GM12878 (cell line): ENCODE results near the gene KLK6. TPM values are rescaled to one million over a fixed set of nuclear protein-coding genes. Genes with fewer than 3 reads are reported as not detected.
A peak's percentile ranks its signal among the peaks of the same experiment; 100 is the strongest.

Experiments used
- ATAC-seq: fragments of 200-7000 bp; cut with Tn5 transposase; 3 replicates; pipeline ENCODE4 v1.9.1; 2020; ENCODE audit warnings: mild to moderate bottlenecking, moderate library complexity
- BruUV-seq: library from RNA; stranded (reverse); fragments of 400-500 nt; replicated peaks from 2 replicates; lab custom pipeline; 2021; lab: Mats Ljungman, UMichigan
- CTCF ChIA-PET: fragments of 300-600 bp; sonication (Branson Sonifier 250); formaldehyde crosslinking; extraction: SDS; loops from one replicate; lab custom pipeline; 2021; ENCODE audit warnings: inconsistent platforms; lab: Yijun Ruan, JAX
- POLR2A ChIA-PET: fragments of 350-600 bp; formaldehyde crosslinking; extraction: SDS; loops from one replicate; lab custom pipeline; 2021; ENCODE audit warnings: inconsistent platforms; lab: Charles Lee
- RAD21 ChIA-PET: fragments of 300-600 bp; sonication (Branson Sonifier 250); formaldehyde crosslinking; loops from one replicate; lab custom pipeline; 2023; ENCODE audit warnings: antibody characterized with exemption; ENCODE audit not compliant: unreplicated experiment; lab: Charles Lee
- SMC1A ChIA-PET: fragments of 300-600 bp; sonication (Branson Sonifier 250); formaldehyde crosslinking; loops from one replicate; lab custom pipeline; 2023; ENCODE audit not compliant: unreplicated experiment, uncharacterized antibody; lab: Charles Lee
- DNase-seq: peaks from one replicate; pipeline ENCODE4 v3.0.0-alpha.2; 2011; ENCODE audit warnings: low read depth, low spot score
- FAIRE-seq: peaks from 3 replicates; lab custom pipeline; 2011; peaks lifted over from hg19 to GRCh38; lab: Jason Lieb, UNC
- H2AFZ ChIP-seq: 2 replicates; pipeline ENCODE4 v1.6.0; 2011; ENCODE audit warnings: low read depth, low read length, control low read depth; ENCODE audit not compliant: control insufficient read depth
- H3K27ac ChIP-seq: 2 replicates; pipeline ENCODE4 v1.5.1; 2011; ENCODE audit warnings: control low read depth; ENCODE audit not compliant: control insufficient read depth, insufficient read depth
- H3K27me3 ChIP-seq, 2 experiments: replicated peaks in 1 of 2; 2 replicates each; pipeline versions ENCODE4 v1.6.0 to v1.6.1; 2011; ENCODE audit warnings: low read length in 1 of 2; ENCODE audit not compliant: control insufficient read depth in 2 of 2, insufficient read depth in 2 of 2
- H3K36me3 ChIP-seq, 2 experiments: 2 replicates each; pipeline ENCODE4 v1.5.1; 2011; ENCODE audit warnings: low read length in 1 of 2; ENCODE audit not compliant: control insufficient read depth in 2 of 2, insufficient read depth in 2 of 2
- H3K4me1 ChIP-seq: 2 replicates; pipeline ENCODE4 v1.6.1; 2011; ENCODE audit warnings: mild to moderate bottlenecking, low read length, moderate library complexity, mixed read lengths; ENCODE audit not compliant: control insufficient read depth, insufficient read depth
- H3K4me2 ChIP-seq: 2 replicates; pipeline ENCODE4 v1.6.0; 2011; ENCODE audit warnings: control low read depth; ENCODE audit not compliant: control insufficient read depth, insufficient read depth
- H3K4me3 ChIP-seq: fragments of 200-600 bp; sonication (generic); 2 replicates; pipeline ENCODE4 v1.5.1; 2016
- H3K79me2 ChIP-seq: 2 replicates; pipeline ENCODE4 v1.6.0; 2011; ENCODE audit warnings: low read length; ENCODE audit not compliant: control insufficient read depth, insufficient read depth
- H3K9ac ChIP-seq: 2 replicates; pipeline ENCODE4 v1.8.0; 2011; ENCODE audit warnings: low read length, control low read depth, mixed read lengths; ENCODE audit not compliant: control insufficient read depth, insufficient read depth
- H3K9me3 ChIP-seq: replicated peaks from 3 replicates; pipeline ENCODE4 v1.5.1; 2011; ENCODE audit warnings: mild to moderate bottlenecking, low read length; ENCODE audit not compliant: control insufficient read depth, insufficient read depth
- H4K20me1 ChIP-seq: 2 replicates; pipeline ENCODE4 v1.6.0; 2011; ENCODE audit not compliant: control insufficient read depth, insufficient read depth
- CEBPZ ChIP-seq: fragments of 150-350 bp; IDR thresholded peaks from 2 replicates; pipeline ENCODE4 v1.6.1; 2016; ENCODE audit warnings: low read depth, low read length
- WGBS: methylation state at CpG from one replicate; pipeline ENCODE4 v1.1.6; 2016; ENCODE audit warnings: low lambda C conversion rate; ENCODE audit not compliant: insufficient replicate concordance, insufficient coverage; ENCODE audit errors: missing lambda C conversion rate; 5-methylcytosine and 5-hydroxymethylcytosine counted together
- in situ Hi-C: fragments of 300-500 bp; cut with MboI; formaldehyde crosslinking; loops from 9 replicates; pipeline ENCODE4 v1.14.3; 2018; ENCODE audit warnings: mixed read lengths
- intact Hi-C: fragments of 100-400 bp; cut with micrococcal nuclease; formaldehyde crosslinking; loops from one replicate; pipeline ENCODE4 v1.14.2; 2022; ENCODE audit not compliant: unreplicated experiment
- polyA plus RNA-seq, 11 experiments: library from polyadenylated mRNA; depleted of rRNA in 4 of 11; unstranded in 6 of 11; stranded (reverse) in 5 of 11; fragments of >200 nt; fragmentation: Nextera tagmentation in 4 of 11; fragmentation: Illumina TruSeq in 1 of 11; extraction: Ambion mirVana in 4 of 11; extraction: Trizol in 1 of 11; gene quantifications; 1 replicate in 1 of 11; 2 replicates in 10 of 11; pipeline versions ENCODE4 v1.2.1 to v1.2.3, GENCODE V29; 2011 to 2016; ENCODE audit warnings: inconsistent platforms in 2 of 11, missing spikeins in 2 of 11, low read depth in 1 of 11
- total RNA-seq, 4 experiments: library from RNA; depleted of rRNA in 3 of 4; stranded (reverse); fragments of >200 nt in 3 of 4; fragmentation: Illumina TruSeq in 1 of 4; extraction: Trizol in 1 of 4; gene quantifications; 2 replicates each; pipeline versions ENCODE4 v1.2.1 to v1.2.3, GENCODE V29; 2013 to 2021

KLK6 gene
- total and polyA plus RNA-seq, 10 of the 15 experiments (the other 5 are each of a cell fraction or from before 2014, with no cell fraction given), result not detected

DNA sequence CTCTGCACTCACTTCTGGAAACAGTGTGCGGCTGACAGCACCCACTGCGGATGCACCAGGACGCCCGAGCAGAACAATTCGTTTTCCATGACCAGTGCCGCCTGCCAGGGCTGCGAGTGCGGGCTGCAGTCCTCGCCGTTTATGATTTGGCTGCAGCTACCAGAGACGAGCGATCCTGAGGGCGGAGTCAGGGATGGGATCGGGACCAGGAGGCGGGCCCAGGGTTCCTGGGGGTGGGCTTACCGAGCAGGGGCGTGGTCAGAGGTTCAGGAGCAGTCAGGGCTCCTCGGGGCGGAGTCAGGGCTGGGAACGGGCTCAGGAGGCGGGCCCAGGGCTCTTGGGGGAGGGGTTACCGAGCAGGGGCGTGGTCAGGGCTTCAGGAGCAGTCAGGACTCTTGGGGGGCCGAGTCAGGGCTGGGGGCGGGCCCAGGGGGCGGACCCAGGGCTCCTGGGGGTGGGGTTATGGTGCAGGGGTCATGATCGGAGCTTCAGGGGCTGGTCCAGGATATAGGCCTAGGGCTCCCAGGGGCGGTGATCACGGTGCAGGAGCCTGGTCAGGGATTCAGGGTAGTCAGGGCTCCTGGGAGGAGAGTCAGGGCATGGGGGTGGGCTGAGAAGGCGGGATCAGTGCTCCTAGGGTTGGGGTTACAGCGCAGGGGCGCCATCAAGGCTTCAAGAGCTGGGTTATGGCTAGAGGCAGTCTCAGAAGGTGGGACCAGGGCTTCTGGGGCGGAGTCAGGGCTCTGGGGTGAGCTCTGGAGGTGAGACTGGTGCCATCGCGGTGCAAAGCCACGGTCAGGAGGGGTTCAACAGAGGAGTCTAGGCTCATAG, 59.9 kb downstream of the KLK6 start:
- Histone ChIP-seq H3K4me1 (no peaks in the 10 kb centered on the region), H2AFZ (peak overlapping the region; percentile 39; the same call in 1 of the 2 replicates), H4K20me1 (no peaks in the 10 kb centered on the region), H3K36me3 (no peaks in the 10 kb centered on the region), H3K79me2 (no peaks in the 10 kb centered on the region), H3K9ac (no peak overlapping the region), H3K27me3 (peaks cover 4 to 9% of the 10 kb centered on the region in 2 experiments; a peak in 3 of 4 replicates), H3K27ac (no peak overlapping the region), H3K4me3 (peak overlapping the region; percentile 47; the same call in 1 of the 2 replicates), H3K9me3 (no peaks in the 10 kb centered on the region; the same call in 2 of the 3 replicates), H3K4me2 (peak overlapping the region; percentile 74)
- BruUV-seq, result no TSS peak
- FAIRE-seq (no peak), DNase-seq (no peak), ATAC-seq (peak; percentile 69)
- ChIA-PET POLR2A (no interaction called here), RAD21 (interaction anchor here (0.7 kb wide), 1 partner anchor 13 kb away, joined by 3 read pairs; no protein-coding TSS in a partner anchor), SMC1A (interaction anchor here (2.0 kb wide), 1 partner anchor 12 kb away, joined by 12 read pairs; no protein-coding TSS in a partner anchor), CTCF (interaction anchor here (0.6 to 3.6 kb wide), 2 partner anchors 12 to 82 kb away, joined by 4 to 30 read pairs; no protein-coding TSS in a partner anchor)
- WGBS, result 34% methylated on average over 30 of the region's 36 CpGs
- no peak for TF ChIP-seq CEBPZ
- intact Hi-C loops (no loop called here), in situ Hi-C loops (no loop called here)

Other genes with a start within 250 kb of the KLK6 start
Only the 7 nearest of the 20 such genes appear.
- gene KLK4, start 58.2 kb downstream of the KLK6 start, total RNA-seq (2014; rRNA removed), result not detected in 2 replicates
- gene KLK4, start 58.2 kb downstream of the KLK6 start, total RNA-seq (2014; rRNA removed; fragmentation: Illumina TruSeq; extraction: Trizol), result 0.14 TPM in 1 of 2 replicates, not detected in the other
- gene KLK4, start 58.2 kb downstream of the KLK6 start, total RNA-seq (2021), result not detected in 2 replicates
- gene KLK4, start 58.2 kb downstream of the KLK6 start, polyA plus RNA-seq (2011; rRNA removed), result 0.13 and 0.31 TPM in 2 replicates
- 0.06 TPM in 1 of 2 replicates, not detected in the other for gene KLK4, start 58.2 kb downstream of the KLK6 start, polyA plus RNA-seq (2014; fragmentation: Illumina TruSeq; extraction: Trizol)
- gene KLK4, start 58.2 kb downstream of the KLK6 start, polyA plus RNA-seq (2014; fragmentation: Nextera tagmentation; extraction: Ambion mirVana), result not detected
- gene KLK4, start 58.2 kb downstream of the KLK6 start, polyA plus RNA-seq (2014; rRNA removed), result not detected in 2 replicates
- gene KLK4, start 58.2 kb downstream of the KLK6 start, polyA plus RNA-seq (2016; fragmentation: Nextera tagmentation; extraction: Ambion mirVana), result not detected
- not detected in 2 replicates for gene KLK5, start 16.6 kb downstream of the KLK6 start, total RNA-seq (2014; rRNA removed)
- not detected in 2 replicates for gene KLK5, start 16.6 kb downstream of the KLK6 start, total RNA-seq (2014; rRNA removed; fragmentation: Illumina TruSeq; extraction: Trizol)
- gene KLK5, start 16.6 kb downstream of the KLK6 start, total RNA-seq (2021), result not detected in 2 replicates
- 0.16 TPM in 1 of 2 replicates, not detected in the other for gene KLK5, start 16.6 kb downstream of the KLK6 start, polyA plus RNA-seq (2011; rRNA removed)
- not detected in 2 replicates for gene KLK5, start 16.6 kb downstream of the KLK6 start, polyA plus RNA-seq (2014; fragmentation: Illumina TruSeq; extraction: Trizol)
- not detected for gene KLK5, start 16.6 kb downstream of the KLK6 start, polyA plus RNA-seq (2014; fragmentation: Nextera tagmentation; extraction: Ambion mirVana)
- not detected in 2 replicates for gene KLK5, start 16.6 kb downstream of the KLK6 start, polyA plus RNA-seq (2014; rRNA removed)
- gene KLK5, start 16.6 kb downstream of the KLK6 start, polyA plus RNA-seq (2016; fragmentation: Nextera tagmentation; extraction: Ambion mirVana), result not detected
- gene KLK7, start 14.3 kb upstream of the KLK6 start, total RNA-seq (2014; rRNA removed), result not detected in 2 replicates
- not detected in 2 replicates for gene KLK7, start 14.3 kb upstream of the KLK6 start, total RNA-seq (2014; rRNA removed; fragmentation: Illumina TruSeq; extraction: Trizol)
- not detected in 2 replicates for gene KLK7, start 14.3 kb upstream of the KLK6 start, total RNA-seq (2021)
- not detected in 2 replicates for gene KLK7, start 14.3 kb upstream of the KLK6 start, polyA plus RNA-seq (2011; rRNA removed)
- gene KLK7, start 14.3 kb upstream of the KLK6 start, polyA plus RNA-seq (2014; fragmentation: Illumina TruSeq; extraction: Trizol), result not detected in 2 replicates
- gene KLK7, start 14.3 kb upstream of the KLK6 start, polyA plus RNA-seq (2014; fragmentation: Nextera tagmentation; extraction: Ambion mirVana), result not detected
- not detected in 2 replicates for gene KLK7, start 14.3 kb upstream of the KLK6 start, polyA plus RNA-seq (2014; rRNA removed)
- not detected for gene KLK7, start 14.3 kb upstream of the KLK6 start, polyA plus RNA-seq (2016; fragmentation: Nextera tagmentation; extraction: Ambion mirVana)
- not detected in 2 replicates for gene KLK8, start 32.0 kb upstream of the KLK6 start, total RNA-seq (2014; rRNA removed)
- not detected in 2 replicates for gene KLK8, start 32.0 kb upstream of the KLK6 start, total RNA-seq (2014; rRNA removed; fragmentation: Illumina TruSeq; extraction: Trizol)
- gene KLK8, start 32.0 kb upstream of the KLK6 start, total RNA-seq (2021), result not detected in 2 replicates
- gene KLK8, start 32.0 kb upstream of the KLK6 start, polyA plus RNA-seq (2011; rRNA removed), result not detected in 2 replicates
- gene KLK8, start 32.0 kb upstream of the KLK6 start, polyA plus RNA-seq (2014; fragmentation: Illumina TruSeq; extraction: Trizol), result not detected in 2 replicates
- not detected for gene KLK8, start 32.0 kb upstream of the KLK6 start, polyA plus RNA-seq (2014; fragmentation: Nextera tagmentation; extraction: Ambion mirVana)
- not detected in 2 replicates for gene KLK8, start 32.0 kb upstream of the KLK6 start, polyA plus RNA-seq (2014; rRNA removed)
- gene KLK8, start 32.0 kb upstream of the KLK6 start, polyA plus RNA-seq (2016; fragmentation: Nextera tagmentation; extraction: Ambion mirVana), result not detected
- gene KLK10, start 50.1 kb upstream of the KLK6 start, total RNA-seq (2014; rRNA removed), result not detected in 2 replicates
- not detected in 2 replicates for gene KLK10, start 50.1 kb upstream of the KLK6 start, total RNA-seq (2014; rRNA removed; fragmentation: Illumina TruSeq; extraction: Trizol)
- gene KLK10, start 50.1 kb upstream of the KLK6 start, total RNA-seq (2021), result not detected in 2 replicates
- not detected in 2 replicates for gene KLK10, start 50.1 kb upstream of the KLK6 start, polyA plus RNA-seq (2011; rRNA removed)
- not detected in 2 replicates for gene KLK10, start 50.1 kb upstream of the KLK6 start, polyA plus RNA-seq (2014; fragmentation: Illumina TruSeq; extraction: Trizol)
- gene KLK10, start 50.1 kb upstream of the KLK6 start, polyA plus RNA-seq (2014; fragmentation: Nextera tagmentation; extraction: Ambion mirVana), result not detected
- gene KLK10, start 50.1 kb upstream of the KLK6 start, polyA plus RNA-seq (2014; rRNA removed), result not detected in 2 replicates
- gene KLK10, start 50.1 kb upstream of the KLK6 start, polyA plus RNA-seq (2016; fragmentation: Nextera tagmentation; extraction: Ambion mirVana), result not detected
- not detected in 2 replicates for gene KLK11, start 57.0 kb upstream of the KLK6 start, total RNA-seq (2014; rRNA removed)
- gene KLK11, start 57.0 kb upstream of the KLK6 start, total RNA-seq (2014; rRNA removed; fragmentation: Illumina TruSeq; extraction: Trizol), result not detected in 2 replicates
- not detected in 2 replicates for gene KLK11, start 57.0 kb upstream of the KLK6 start, total RNA-seq (2021)
- not detected in 2 replicates for gene KLK11, start 57.0 kb upstream of the KLK6 start, polyA plus RNA-seq (2011; rRNA removed)
- gene KLK11, start 57.0 kb upstream of the KLK6 start, polyA plus RNA-seq (2014; fragmentation: Illumina TruSeq; extraction: Trizol), result not detected in 2 replicates
- gene KLK11, start 57.0 kb upstream of the KLK6 start, polyA plus RNA-seq (2014; fragmentation: Nextera tagmentation; extraction: Ambion mirVana), result not detected
- not detected in 2 replicates for gene KLK11, start 57.0 kb upstream of the KLK6 start, polyA plus RNA-seq (2014; rRNA removed)
- not detected for gene KLK11, start 57.0 kb upstream of the KLK6 start, polyA plus RNA-seq (2016; fragmentation: Nextera tagmentation; extraction: Ambion mirVana)
- not detected in 2 replicates for gene KLK12, start 65.4 kb upstream of the KLK6 start, total RNA-seq (2014; rRNA removed)
- gene KLK12, start 65.4 kb upstream of the KLK6 start, total RNA-seq (2014; rRNA removed; fragmentation: Illumina TruSeq; extraction: Trizol), result not detected in 2 replicates
- gene KLK12, start 65.4 kb upstream of the KLK6 start, total RNA-seq (2021), result not detected in 2 replicates
- gene KLK12, start 65.4 kb upstream of the KLK6 start, polyA plus RNA-seq (2011; rRNA removed), result not detected in 2 replicates
- gene KLK12, start 65.4 kb upstream of the KLK6 start, polyA plus RNA-seq (2014; fragmentation: Illumina TruSeq; extraction: Trizol), result not detected in 2 replicates
- not detected for gene KLK12, start 65.4 kb upstream of the KLK6 start, polyA plus RNA-seq (2014; fragmentation: Nextera tagmentation; extraction: Ambion mirVana)
- not detected in 2 replicates for gene KLK12, start 65.4 kb upstream of the KLK6 start, polyA plus RNA-seq (2014; rRNA removed)
- gene KLK12, start 65.4 kb upstream of the KLK6 start, polyA plus RNA-seq (2016; fragmentation: Nextera tagmentation; extraction: Ambion mirVana), result not detected